NCI-H1417 treated with DMSO at 0.1 percent for 48 hours (cell line): ENCODE results near the gene CSGALNACT2.
"Not testable (repeated sequence)": the region's sequence is repeated elsewhere in the genome, so short reads cannot be mapped to it uniquely, and the experiment has no call there.

Source experiments
- DNase-seq: peaks from one replicate; lab custom pipeline; 2025; lab: John Stamatoyannopoulos, UW

CSGALNACT2 gene

DNA sequence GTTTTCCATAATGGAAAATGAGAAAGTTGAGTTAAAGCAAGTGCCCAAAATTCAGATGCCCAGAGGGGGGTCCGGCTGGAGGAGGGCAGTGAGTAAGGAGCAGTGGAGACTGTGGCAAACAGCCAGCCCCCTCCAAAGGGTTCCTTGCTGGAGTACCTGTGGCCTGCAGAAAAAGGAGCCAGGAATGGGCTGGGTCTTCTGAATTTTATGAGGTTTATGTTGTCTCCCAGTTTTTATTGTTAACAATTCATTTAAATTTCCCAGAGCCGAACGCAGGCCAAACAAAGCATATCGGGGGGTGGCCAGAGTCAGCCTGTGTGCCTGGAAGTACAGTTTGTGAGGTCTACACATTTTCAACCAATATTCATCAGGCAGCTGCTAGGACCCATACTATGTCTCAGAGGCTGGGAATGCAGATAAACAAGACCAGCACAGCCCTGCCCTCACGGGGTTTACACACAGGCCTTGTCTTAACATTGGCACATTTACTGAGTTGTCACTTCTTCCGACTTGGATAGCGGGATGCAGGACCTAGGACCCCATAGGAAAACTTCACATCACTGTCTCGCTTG lies 12.9 kb upstream of the CSGALNACT2 start:
- no peak for DNase-seq

DNA sequence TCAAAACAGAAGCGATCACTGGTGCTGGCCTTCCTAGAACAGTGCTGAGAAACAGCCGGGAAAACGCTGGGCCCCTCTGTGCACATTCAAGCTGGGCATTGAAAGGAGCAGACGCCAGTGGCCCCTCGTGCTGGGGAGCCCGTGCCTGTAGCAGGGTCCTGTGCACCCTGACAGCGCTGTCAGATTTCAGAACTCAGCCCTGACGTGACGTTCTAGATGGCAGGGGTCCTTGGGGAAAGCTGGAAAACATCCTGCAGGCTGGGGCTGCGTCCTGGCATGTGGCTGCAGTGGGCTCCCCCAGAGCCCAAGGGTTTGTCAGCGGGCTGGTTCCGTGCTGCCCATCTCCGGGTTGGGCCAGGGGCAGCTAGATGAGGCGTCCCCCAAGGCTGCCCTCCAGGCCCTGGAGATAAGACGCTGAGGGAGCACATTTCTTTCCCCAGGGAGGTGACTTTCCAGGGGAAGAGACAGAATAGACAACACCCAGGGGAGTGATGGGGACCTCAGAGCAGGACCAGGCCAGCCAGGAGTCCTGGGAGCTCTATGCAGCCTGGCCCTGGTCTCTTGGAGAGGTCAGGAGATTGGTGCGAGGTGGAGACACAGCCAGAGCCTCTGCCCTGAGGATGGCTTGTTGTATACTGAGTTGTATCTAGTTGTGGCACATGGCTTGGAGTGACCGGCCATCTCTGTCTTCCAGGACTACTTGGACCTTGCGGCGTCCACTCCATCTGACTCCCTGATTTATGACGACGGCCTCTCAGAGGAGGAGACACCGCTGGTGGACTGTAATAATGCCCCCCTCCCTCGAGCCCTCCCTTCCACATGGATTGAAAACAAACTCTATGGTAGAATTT lies 12.1 kb upstream of the CSGALNACT2 start:
- DNase-seq, result no peak

DNA sequence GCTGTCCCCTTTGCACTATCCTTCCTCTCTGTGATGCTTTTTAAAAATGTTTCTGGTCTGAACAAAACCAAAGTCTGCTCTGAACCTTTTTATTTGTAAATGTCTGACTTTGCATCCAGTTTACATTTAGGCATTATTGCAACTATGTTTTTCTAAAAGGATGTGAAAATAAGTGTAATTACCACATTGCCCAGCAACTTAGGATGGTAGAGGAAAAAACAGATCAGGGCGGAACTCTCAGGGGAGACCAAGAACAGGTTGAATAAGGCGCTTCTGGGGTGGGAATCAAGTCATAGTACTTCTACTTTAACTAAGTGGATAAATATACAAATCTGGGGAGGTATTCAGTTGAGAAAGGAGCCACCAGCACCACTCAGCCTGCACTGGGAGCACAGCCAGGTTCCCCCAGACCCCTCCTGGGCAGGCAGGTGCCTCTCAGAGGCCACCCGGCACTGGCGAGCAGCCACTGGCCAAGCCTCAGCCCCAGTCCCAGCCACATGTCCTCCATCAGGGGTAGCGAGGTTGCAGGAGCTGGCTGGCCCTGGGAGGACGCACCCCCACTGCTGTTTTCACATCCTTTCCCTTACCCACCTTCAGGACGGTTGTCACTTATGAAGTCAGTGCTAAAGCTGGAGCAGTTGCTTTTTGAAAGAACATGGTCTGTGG lies 11.4 kb upstream of the CSGALNACT2 start:
- DNase-seq, result no peak

DNA sequence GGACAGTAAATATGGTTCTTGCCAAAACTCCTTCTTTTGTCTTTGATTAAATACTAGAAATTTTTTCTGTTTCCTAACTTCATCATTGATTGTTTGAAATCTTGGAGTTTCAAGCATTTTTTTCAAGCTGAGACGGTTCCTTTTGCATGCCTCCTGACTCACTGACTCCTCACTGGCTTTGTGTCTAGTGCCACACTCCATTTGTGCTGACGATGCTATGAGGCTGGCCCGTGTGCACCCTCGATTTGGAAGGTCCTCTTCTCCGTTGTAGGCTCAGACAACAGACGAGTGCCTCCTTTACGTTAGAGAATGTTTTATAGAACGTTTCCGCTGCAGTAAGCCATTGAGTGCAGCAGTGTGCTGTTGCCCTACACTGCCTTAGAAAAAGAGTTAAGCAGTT lies 10.8 kb upstream of the CSGALNACT2 start:
- DNase-seq, result no peak

DNA sequence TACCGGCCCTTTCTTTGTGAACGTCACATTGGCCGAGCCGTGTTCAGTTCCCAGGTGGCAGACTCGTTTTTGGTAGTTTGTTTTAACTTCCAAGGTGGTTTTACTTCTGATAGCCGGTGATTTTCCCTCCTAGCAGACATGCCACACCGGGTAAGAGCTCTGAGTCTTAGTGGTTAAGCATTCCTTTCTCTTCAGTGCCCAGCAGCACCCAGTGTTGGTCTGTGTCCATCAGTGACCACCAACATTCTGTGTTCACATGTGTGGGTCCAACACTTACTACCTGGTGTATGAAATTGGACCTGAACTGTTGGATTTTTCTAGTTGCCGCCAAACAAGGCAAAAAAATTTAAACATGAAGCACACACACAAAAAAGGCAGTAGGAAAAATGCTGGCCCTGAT lies 9.9 kb upstream of the CSGALNACT2 start:
- no peak for DNase-seq

DNA sequence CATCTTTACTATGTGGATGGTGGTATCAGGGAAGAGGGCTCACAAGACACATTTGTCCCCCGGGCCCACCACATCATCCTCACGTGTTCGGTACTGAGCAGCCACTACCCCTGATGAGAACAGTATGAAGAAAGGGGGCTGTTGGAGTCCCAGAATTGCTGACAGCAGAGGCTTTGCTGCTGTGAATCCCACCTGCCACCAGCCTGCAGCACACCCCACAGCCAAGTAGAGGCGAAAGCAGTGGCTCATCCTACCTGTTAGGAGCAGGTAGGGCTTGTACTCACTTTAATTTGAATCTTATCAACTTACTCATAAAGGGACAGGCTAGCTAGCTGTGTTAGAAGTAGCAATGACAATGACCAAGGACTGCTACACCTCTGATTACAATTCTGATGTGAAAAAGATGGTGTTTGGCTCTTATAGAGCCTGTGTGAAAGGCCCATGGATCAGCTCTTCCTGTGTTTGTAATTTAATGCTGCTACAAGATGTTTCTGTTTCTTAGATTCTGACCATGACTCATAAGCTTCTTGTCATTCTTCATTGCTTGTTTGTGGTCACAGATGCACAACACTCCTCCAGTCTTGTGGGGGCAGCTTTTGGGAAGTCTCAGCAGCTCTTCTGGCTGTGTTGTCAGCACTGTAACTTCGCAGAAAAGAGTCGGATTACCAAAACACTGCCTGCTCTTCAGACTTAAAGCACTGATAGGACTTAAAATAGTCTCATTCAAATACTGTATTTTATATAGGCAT lies 9.1 kb upstream of the CSGALNACT2 start:
- DNase-seq, result no peak

DNA sequence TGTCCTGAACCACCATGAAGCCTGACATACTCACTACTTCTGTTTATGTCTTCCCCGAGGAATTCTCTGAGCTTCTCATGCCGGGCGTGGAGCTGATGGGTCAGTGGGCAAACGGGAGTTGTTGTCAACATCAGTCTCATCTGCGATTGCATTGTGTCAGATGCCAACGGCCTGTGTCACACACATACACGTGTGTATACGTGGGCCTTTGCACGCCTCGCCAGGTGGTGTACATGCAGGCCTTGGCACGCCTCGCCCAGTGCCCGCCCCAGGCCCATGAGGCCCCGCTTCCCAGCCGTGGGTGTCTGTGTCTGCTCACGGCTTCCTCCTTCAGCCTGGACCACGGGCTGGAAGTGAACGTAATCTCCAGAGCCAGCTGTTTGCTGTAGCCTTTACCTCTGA lies 7.5 kb upstream of the CSGALNACT2 start:
- DNase-seq, result no peak

DNA sequence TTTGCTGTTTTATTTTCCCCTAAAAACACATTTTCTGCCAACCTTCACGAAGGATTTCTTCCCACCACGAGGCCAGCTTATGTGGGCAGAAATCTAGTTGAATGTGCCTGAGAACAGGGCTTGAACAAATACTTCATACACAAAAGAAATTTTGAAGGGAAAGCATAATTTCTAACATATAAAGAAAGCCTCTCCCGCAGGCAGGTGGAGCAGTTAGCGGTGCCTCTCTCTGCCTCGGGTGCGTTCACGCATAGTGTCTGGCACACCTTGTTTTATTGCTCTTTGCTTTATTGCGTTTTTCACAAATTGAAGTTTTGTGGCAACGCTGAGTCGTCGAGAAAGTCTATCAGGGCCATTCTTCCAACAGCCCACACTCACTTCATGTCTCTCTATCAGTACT lies 7.0 kb upstream of the CSGALNACT2 start:
- DNase-seq, result no peak

DNA sequence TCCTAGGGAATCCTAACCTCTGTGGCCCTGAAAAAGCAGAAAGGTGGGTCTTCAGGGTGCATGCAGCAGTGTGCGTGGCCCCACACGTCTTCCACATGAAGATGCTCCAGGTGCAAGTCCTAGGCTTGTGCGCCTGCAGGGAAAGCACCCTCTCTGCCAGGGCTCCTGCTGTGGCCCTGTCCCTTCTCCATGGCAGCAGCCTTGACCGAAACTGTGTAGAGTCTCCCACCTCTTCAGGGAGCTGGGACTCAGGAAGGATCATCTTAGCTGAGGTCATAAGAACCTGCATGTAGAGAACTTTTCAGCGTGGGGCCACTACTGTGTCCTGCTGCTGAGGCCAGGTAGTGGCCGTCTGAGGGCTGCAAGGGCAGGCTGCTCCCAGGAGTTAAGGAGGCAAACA lies 6.3 kb upstream of the CSGALNACT2 start:
- DNase-seq, result no peak

DNA sequence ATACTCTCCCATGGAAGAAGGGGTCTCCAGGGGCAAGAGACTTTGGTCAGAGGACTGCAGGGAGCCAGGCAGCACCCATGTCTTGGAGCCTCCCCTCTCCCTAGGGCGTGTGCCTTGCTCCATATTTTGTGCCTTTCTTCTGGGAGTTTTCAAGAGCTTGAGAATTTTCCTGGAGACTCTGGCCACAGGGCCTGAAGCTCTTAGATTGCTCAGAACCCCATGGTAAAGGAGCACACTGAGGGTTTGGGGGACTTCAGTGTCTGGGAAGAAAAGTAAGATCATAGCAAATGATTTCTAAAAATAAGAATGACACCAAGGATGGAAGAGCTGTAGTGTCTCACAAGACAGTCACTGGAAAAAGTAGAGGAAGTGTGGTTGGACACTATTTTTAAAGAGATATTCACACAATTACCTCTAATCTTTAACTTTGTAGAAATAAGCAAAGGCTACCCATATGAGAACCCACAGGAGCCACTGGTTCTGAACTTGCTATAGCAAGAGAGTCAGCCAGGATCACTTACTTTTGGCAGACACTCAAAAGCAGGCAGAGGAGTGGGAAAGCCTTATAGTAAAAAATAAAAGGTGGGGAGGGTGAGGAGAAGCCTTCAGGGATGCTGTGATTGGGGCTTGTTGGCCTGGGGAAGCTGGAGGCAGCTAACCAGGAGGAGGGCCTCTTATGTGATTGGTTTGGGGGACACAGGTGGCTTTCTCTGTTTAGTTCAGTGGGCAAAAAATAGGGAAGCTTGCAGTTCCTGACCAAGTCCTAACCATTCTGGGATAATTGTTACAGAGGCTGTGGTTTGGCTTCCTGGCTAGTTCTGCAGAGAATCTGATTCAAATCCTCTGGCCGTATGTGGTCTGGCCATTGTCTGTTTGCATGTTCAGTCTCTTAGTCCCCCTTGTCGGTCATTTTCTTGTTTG lies 5.1 kb upstream of the CSGALNACT2 start:
- no peak for DNase-seq

DNA sequence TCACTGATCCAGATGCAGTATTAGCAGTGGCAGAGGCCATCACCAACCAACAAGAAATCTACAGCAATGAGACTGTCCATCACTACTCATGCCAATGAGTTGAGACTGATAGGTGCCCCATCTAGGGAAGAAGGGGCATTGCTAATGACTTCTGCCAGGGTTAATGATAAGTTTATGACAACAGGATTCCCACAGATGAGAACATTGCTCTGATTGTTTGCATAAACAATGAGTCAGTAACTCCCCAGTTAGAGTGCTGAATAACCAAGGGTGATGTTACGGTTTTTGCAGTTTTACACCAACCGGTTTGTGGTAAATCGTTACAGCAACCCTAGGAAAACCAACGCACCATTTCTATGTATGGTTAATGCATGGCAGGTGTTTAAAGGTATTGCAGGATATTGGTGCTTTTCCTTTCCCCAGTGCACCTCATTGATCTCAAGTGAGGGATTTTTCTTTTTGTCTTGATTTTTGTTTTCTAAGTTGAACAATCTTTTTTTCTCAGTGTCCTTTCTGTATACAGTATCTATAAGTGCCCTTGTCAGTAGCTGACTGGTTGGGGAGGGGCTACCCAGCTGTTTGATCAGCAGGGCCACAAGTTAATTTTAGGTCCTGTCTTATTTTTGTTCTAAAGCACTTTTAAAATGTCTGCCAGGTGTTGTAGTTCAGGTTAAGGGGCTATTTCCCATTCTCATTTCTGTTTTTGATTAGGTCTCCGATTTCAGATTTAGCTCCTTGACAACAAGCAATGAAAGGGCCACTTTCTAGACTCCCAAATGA lies 3.9 kb upstream of the CSGALNACT2 start:
- no peak for DNase-seq

DNA sequence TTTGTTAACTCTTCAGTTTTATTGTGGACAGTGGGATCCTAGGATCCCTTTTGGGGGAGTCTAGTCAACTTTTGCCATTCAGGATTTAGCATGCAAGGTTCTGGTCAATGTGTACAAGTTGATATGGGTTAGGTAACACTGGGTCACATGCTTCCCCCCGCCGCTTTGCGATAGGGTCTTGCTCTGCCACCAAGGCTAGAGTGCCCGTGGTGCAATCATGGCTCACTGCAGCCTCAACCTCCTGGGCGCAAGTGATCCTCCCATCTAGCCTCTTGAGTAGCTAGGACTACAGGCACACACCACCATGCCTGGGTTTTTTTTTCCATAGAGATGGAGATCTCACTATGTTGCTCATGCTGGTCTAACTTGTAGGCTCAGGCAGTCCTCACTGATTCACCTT lies 3.2 kb upstream of the CSGALNACT2 start:
- DNase-seq, result no peak

DNA sequence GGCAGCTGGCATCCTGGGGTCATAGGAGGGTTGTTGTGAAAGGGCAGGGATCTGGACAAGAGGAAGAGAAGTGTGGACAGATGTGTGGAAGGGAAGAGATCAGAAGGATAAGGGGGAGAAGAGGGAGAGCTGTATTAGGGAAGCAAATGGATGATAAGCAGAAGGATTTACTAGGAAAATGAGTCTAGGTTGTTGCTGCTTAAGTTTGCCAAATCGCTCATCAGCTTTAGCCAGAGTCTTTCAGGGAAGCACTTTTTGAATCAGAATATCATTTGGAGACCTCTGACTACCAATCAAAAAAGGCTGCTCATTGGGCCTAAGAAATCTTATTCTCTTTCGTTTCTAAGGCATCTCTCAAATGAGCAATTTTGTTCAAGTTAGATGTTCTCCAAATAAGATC lies 2.6 kb upstream of the CSGALNACT2 start:
- DNase-seq, result no peak

DNA sequence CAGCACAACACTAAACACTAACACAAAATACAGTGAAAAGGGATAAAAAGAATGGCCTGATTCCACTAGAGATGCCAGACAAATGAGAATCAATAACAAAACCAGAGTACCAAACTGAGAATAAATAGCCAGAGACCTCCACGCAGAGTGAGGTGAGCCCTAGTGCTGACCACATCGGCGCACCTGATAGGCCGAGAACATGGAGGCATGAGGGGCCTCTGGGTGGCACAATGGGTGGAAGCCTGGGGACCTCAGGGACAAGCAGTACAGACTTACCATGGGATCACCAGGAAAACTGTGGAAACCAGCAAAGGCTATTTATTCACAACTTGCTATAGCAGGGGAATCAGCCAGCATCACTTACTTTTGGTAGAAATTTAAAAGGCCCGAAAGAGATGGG lies 1.8 kb upstream of the CSGALNACT2 start:
- DNase-seq, result no peak

DNA sequence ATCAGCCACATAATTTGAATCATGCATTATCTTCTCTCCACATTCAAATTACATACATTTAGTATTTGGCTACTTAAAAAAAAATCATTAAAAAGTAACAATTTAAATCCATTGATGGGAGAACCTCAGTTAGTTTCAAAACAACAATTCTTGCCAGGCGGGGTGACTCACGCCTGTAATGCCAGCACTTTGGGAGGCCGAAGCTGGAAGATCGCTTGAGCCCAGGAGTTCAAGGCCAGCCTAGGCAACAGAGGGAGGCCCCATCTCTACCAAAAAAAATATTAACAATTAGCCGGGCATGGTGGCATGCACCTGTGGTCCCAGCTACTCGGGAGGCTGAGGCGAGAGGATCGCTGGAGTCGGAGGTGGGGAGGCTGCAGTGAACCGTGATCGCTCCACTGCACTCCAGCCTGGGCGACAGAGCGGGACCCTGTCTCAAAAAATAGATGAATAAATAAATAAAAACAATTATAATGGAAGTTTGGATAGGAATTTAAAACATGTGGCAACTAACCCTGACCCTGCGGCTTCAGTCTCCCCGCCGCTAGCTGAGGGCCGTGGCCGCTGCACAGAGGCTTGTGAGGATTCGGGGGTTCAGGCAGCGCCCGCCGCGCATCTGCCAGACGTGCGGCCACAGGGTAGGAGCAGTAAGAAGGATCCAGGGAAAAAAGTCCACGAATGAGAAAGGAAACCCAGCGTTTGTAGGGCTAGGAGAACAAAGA lies 1.1 kb upstream of the CSGALNACT2 start:
- DNase-seq, result no peak

DNA sequence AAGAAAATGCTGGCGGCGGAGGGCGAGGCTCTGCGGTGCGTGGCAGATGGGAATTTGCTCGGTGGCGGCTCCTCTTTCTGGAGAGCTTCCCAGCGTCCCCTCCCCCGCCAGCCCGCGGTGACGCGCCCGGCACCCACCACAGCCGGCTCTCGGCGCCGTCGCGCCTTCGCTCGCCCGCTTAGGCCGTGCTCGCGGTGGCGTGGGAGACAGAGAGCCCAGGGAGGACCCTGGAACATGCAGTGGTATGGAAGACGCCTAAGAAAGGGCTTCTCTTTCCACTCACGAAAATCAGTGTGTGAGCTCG lies 576 bp upstream of the CSGALNACT2 start:
- DNase-seq, result no peak

DNA sequence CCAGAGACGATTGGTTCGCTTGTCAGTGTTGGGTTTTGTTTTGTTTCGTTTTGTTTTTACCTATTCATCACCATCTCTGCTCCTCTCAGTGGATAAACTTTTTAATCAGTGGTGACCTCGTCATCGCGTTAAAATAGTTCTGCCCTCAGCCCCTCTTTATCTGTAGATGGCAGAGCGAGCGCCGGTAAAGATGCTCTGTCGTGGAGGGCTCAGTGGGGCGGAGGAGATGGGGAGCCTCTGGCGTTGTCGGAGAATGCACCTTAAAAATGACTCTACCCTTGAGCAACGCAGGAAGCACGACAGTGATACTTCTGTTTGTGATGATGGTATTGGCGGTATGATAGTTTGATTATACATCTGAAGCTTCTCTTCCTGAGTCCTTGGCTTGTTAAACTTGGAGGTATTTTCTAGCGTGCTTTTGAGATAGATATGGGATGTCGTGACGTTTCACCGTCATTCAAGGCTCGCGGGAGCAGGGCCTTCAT lies 554 bp downstream of the CSGALNACT2 start:
- peak; percentile 4 for DNase-seq

DNA sequence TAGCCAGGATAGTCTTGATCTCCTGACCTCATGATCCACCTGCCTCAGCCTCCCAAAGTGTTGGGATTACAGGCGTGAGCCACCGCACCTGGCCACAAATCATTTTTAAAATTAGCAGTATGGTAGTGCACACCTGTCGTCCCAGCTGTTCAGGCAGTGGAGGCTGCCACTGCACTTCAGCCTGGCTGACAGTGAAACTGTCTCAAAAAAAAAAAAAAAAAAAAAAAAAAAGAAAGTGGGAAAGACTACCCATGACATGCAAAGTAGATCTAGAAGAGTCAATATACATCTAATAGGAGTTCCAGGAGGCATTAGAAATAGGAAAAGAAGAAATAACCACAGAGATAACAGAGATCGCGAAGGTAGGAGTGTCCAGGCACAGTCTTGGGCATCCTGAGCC lies 3.2 kb downstream of the CSGALNACT2 start:
- DNase-seq, result no peak

DNA sequence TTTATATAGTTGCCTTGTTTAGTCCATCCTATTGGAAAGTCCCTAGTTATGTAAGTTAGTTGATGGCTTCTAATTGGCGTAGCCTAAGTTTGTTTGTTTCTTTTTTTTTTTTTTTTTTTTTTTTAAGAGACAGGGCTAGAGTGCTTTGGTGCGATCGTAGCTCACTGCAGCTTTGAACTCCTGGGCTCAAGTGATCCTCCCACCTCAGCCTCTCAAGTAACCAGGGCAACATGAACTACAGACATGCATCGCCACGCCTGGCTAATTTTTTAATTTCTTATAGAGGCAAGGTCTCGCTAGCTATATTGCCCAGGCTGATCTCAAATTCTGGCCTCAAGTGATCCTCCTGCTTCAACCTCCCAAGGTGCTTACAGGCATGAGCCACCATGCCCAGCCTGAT lies 7.1 kb downstream of the CSGALNACT2 start:
- DNase-seq, result no peak

DNA sequence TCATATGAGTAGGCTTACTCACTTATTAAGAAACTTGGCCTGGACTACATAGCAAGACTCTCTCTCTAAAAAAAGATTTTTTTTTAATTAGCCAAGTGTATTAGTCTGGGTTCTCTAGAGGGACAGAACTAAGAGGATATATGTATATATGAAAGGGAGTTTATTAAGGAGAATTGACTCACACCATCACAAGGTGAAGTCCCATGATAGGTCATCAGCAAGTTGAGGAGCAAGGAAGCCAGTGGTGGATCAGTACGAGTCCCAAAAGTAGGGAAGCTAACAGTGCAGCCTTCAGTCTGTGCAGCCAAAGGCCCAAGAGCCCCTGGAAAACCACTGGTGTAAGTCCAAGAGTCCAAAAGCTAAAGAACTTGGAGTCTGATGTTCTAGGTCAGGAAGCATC lies 7.7 kb downstream of the CSGALNACT2 start:
- not testable (repeated sequence) for DNase-seq
